ENCODE results near the gene PAOX. TPM values are rescaled to one million over a fixed set of nuclear protein-coding genes. Genes with fewer than 3 reads are reported as not detected.
"Not testable (repeated sequence)": the region's sequence is repeated elsewhere in the genome, so short reads cannot be mapped to it uniquely, and the experiment has no call there.

Gene PAOX
- total RNA-seq, 6 experiments from 2014 or later: 9.4 to 15.9 (median 11.9) TPM

GRCh38 chr10:133411523-133412380 lies 32.7 kb downstream of the PAOX start:
- 95% methylated on average over 7 of the region's 7 CpGs for WGBS (ENCODE audit: insufficient coverage, low coverage, low lambda C conversion rate, missing lambda C conversion rate)
- TF ChIP-seq, protein P1, sequence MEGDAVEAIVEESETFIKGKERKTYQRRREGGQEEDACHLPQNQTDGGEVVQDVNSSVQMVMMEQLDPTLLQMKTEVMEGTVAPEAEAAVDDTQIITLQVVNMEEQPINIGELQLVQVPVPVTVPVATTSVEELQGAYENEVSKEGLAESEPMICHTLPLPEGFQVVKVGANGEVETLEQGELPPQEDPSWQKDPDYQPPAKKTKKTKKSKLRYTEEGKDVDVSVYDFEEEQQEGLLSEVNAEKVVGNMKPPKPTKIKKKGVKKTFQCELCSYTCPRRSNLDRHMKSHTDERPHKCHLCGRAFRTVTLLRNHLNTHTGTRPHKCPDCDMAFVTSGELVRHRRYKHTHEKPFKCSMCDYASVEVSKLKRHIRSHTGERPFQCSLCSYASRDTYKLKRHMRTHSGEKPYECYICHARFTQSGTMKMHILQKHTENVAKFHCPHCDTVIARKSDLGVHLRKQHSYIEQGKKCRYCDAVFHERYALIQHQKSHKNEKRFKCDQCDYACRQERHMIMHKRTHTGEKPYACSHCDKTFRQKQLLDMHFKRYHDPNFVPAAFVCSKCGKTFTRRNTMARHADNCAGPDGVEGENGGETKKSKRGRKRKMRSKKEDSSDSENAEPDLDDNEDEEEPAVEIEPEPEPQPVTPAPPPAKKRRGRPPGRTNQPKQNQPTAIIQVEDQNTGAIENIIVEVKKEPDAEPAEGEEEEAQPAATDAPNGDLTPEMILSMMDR (IDR thresholded peaks at IDR 0.05): no peak
- Histone ChIP-seq H3K27ac (no peak overlapping the region), H3K4me3 (no peak overlapping the region), H3K4me1 (no peaks in the 10 kb centered on the region), H3K9me3 (peaks cover 0 to 20% (median 0%) of the 10 kb centered on the region in 4 donors), H3K27me3 (no peaks in the 10 kb centered on the region), H3K36me3 (peaks cover 0 to 13% (median 6%) of the 10 kb centered on the region in 4 donors)
- ATAC-seq (no peak), DNase-seq (no peak)
- intact Hi-C loops (cut with DNase I): no loop called here

GRCh38 chr10:133412381-133412711 lies 33.3 kb downstream of the PAOX start:
- Histone ChIP-seq H3K36me3 (peaks cover 0 to 13% (median 6%) of the 10 kb centered on the region in 4 donors), H3K9me3 (peaks cover 0 to 20% (median 0%) of the 10 kb centered on the region in 4 donors), H3K27me3 (no peaks in the 10 kb centered on the region), H3K4me3 (no peak overlapping the region), H3K4me1 (no peaks in the 10 kb centered on the region), H3K27ac (no peak overlapping the region)
- intact Hi-C loops (cut with DNase I): no loop called here
- ATAC-seq (no peak), DNase-seq (no peak)
- TF ChIP-seq, protein P1 (IDR thresholded peaks at IDR 0.05): no peak
- TF ChIP-seq POLR2A (IDR thresholded peaks at IDR 0.05): no peak

GRCh38 chr10:133414401-133414800 lies 35.3 kb downstream of the PAOX start:
- H3K27me3 ChIP-seq; H3K27ac ChIP-seq; ATAC-seq; DNase-seq; intact Hi-C loops (cut with DNase I); H3K4me1 ChIP-seq; H3K4me3 ChIP-seq: not testable (repeated sequence)
- Histone ChIP-seq H3K36me3 (peaks cover 0 to 13% (median 6%) of the 10 kb centered on the region in 4 donors), H3K9me3 (peaks cover 0 to 20% (median 0%) of the 10 kb centered on the region in 4 donors)
- WGBS (ENCODE audit: insufficient coverage, low coverage, low lambda C conversion rate, missing lambda C conversion rate): no CpG with 5 or more reads among the region's 23 CpGs

DNA sequence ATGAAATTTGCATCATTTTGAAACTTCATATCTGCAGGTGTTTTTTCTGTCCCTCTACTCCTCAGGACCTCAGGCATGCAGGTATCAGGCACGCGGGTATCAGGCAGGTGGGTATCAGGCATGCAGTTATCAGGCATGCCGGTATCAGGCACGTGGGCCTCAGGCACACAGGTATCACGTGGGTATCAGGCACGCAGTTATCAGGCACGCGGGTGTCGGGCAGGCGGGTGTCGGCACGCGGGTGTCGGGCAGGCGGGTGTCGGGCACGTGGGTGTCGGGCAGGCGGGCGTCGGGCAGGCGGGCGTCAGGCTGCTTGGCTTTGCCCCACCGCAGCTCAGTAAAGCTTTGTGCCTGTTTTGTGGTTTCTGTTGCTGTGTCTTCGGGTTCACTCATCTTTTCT lies 36.7 kb downstream of the PAOX start:
- Histone ChIP-seq H3K27me3 (no peaks in the 10 kb centered on the region), H3K9me3 (peaks cover 0 to 20% (median 0%) of the 10 kb centered on the region in 4 donors), H3K27ac (no peak overlapping the region), H3K4me1 (no peaks in the 10 kb centered on the region), H3K36me3 (peaks cover 0 to 11% (median 5%) of the 10 kb centered on the region in 4 donors), H3K4me3 (no peak overlapping the region)
- DNase-seq: peak in 1 of 3 donors; percentile 34
- ATAC-seq: no peak
- intact Hi-C loops (cut with DNase I): no loop called here
- WGBS (ENCODE audit: insufficient coverage, low coverage, low lambda C conversion rate, missing lambda C conversion rate): 99% methylated on average over 10 of the region's 25 CpGs
- TF ChIP-seq, protein P1 (IDR thresholded peaks at IDR 0.05): no peak
- no peak for TF ChIP-seq POLR2A (IDR thresholded peaks at IDR 0.05)

GRCh38 chr10:133418289-133418993 lies 39.4 kb downstream of the PAOX start:
- DNase-seq (no peak), ATAC-seq (no peak)
- H3K36me3 ChIP-seq: peaks cover 0 to under 1% (median 0%) of the 10 kb centered on the region in 4 donors

More at GRCh38 chr10:133418289-133418993, 39.4 kb downstream of the PAOX start:
- H3K9me3 ChIP-seq: no peaks in the 10 kb centered on the region
- no peak overlapping the region for H3K4me3 ChIP-seq
- 100% methylated on average over 1 of the region's 14 CpGs for WGBS (ENCODE audit: insufficient coverage, low coverage, low lambda C conversion rate, missing lambda C conversion rate)
- no peak overlapping the region for H3K27ac ChIP-seq
- no peaks in the 10 kb centered on the region for H3K27me3 ChIP-seq
- H3K4me1 ChIP-seq: no peaks in the 10 kb centered on the region
- TF ChIP-seq, protein P1 (IDR thresholded peaks at IDR 0.05): no peak
- no peak for TF ChIP-seq POLR2A (IDR thresholded peaks at IDR 0.05)
- intact Hi-C loops (cut with DNase I): no loop called here

Data from right lobe of liver (tissue), 6 donors.